HCT116 (cell line): ENCODE results near the gene PAPPA2. TPM values are rescaled to one million over a fixed set of nuclear protein-coding genes. Genes with fewer than 3 reads are reported as not detected.

Experiments
- ATAC-seq: fragments of 200-7000 bp; cut with Tn5 transposase; 2 replicates; pipeline ENCODE4 v1.9.1; 2020; ENCODE audit warnings: mild to moderate bottlenecking, moderate library complexity
- BruUV-seq: library from RNA; stranded (reverse); fragments of 400-500 nt; replicated peaks from 2 replicates; lab custom pipeline; 2021; lab: Mats Ljungman, UMichigan
- CTCF ChIA-PET: fragments of 300-600 bp; sonication (Branson Sonifier 250); formaldehyde crosslinking; loops from one replicate; lab custom pipeline; 2021; ENCODE audit warnings: antibody characterized with exemption; lab: Charles Lee
- POLR2A ChIA-PET: fragments of 300-600, 350-600 bp; sonication (Branson Sonifier 250); formaldehyde crosslinking; loops from one replicate; lab custom pipeline; 2021; ENCODE audit warnings: antibody characterized with exemption; lab: Charles Lee
- RAD21 ChIA-PET, 2 experiments: fragments of 300-600 bp; sonication (Branson Sonifier 250); formaldehyde crosslinking; loops; one replicate each; lab custom pipeline; 2023; ENCODE audit warnings: low total read pairs in 2 of 2; ENCODE audit not compliant: uncharacterized antibody in 2 of 2, unreplicated experiment in 2 of 2, low non-redundant PET in 1 of 2; lab: Charles Lee
- DNase-seq: peaks from one replicate; pipeline ENCODE4 v3.0.0-alpha.2; 2010; ENCODE audit warnings: low read depth, low spot score
- H2AFZ ChIP-seq: fragments of 200-600 bp; shearing (Covaris generic), sonication (generic); 2 replicates; pipeline ENCODE4 v1.6.1; 2017; ENCODE audit warnings: low read depth, mixed run types, mixed read lengths, antibody characterized with exemption, low read length; ENCODE audit not compliant: poor library complexity, severe bottlenecking
- H3K27ac ChIP-seq: 2 replicates; pipeline ENCODE4 v1.5.1; 2012; ENCODE audit warnings: low read depth, low read length
- H3K27me3 ChIP-seq: fragments of 200-600 bp; sonication (generic); 2 replicates; pipeline ENCODE4 v1.6.1; 2016; ENCODE audit warnings: mixed run types, low read length, mixed read lengths; ENCODE audit not compliant: insufficient read depth
- H3K36me3 ChIP-seq, 2 experiments: fragments of 200-500 bp in 1 of 2; fragments of 200-600 bp in 1 of 2; sonication (Bioruptor generic) in 1 of 2; sonication (generic) in 1 of 2; 2 replicates each; pipeline versions ENCODE4 v1.5.1 to v1.6.1; 2014 to 2016; ENCODE audit warnings: low read length in 2 of 2, inconsistent platforms in 1 of 2, mixed read lengths in 1 of 2, mixed run types in 1 of 2; ENCODE audit not compliant: insufficient read depth in 2 of 2, control insufficient read depth in 1 of 2
- H3K4me1 ChIP-seq, 2 experiments: fragments of 200-600 bp in 1 of 2; sonication (generic) in 1 of 2; 2 replicates each; pipeline versions ENCODE4 v1.5.1 to v1.6.1; 2012 to 2017; ENCODE audit warnings: low read length in 2 of 2, inconsistent platforms in 1 of 2, mild to moderate bottlenecking in 1 of 2, mixed read lengths in 1 of 2, mixed run types in 1 of 2, moderate library complexity in 1 of 2; ENCODE audit not compliant: insufficient read depth in 2 of 2, control insufficient read depth in 1 of 2
- H3K4me2 ChIP-seq: fragments of 200-600 bp; sonication (generic); 2 replicates; pipeline ENCODE4 v1.6.1; 2017; ENCODE audit warnings: mixed run types, low read length, mixed read lengths
- H3K4me3 ChIP-seq, 2 experiments: fragments of 200-600 bp in 1 of 2; sonication (generic) in 1 of 2; replicated peaks in 1 of 2; 2 replicates each; pipeline ENCODE4 v1.5.1; 2011 to 2016; ENCODE audit warnings: low read length in 2 of 2, control low read depth in 1 of 2, low read depth in 1 of 2, mild to moderate bottlenecking in 1 of 2, mixed read lengths in 1 of 2, mixed run types in 1 of 2
- H3K79me2 ChIP-seq: fragments of 200-600 bp; sonication (generic); 2 replicates; pipeline ENCODE4 v1.6.1; 2017; ENCODE audit warnings: mild to moderate bottlenecking, mixed run types, low read length, moderate library complexity, mixed read lengths; ENCODE audit not compliant: insufficient read depth
- H3K9ac ChIP-seq: fragments of 200-600 bp; sonication (generic); 2 replicates; pipeline ENCODE4 v1.6.1; 2016; ENCODE audit warnings: low read length, mixed read lengths
- H3K9me2 ChIP-seq: fragments of 200-600 bp; sonication (generic), shearing (Covaris generic); 2 replicates; pipeline ENCODE4 v1.6.1; 2017; ENCODE audit warnings: mixed run types, mild to moderate bottlenecking, moderate library complexity; ENCODE audit not compliant: insufficient read depth
- H3K9me3 ChIP-seq, 2 experiments: fragments of 200-500 bp in 1 of 2; fragments of 200-600 bp in 1 of 2; sonication (Bioruptor generic) in 1 of 2; sonication (generic) in 1 of 2; 2 replicates each; pipeline ENCODE4 v1.6.1; 2014 to 2017; ENCODE audit warnings: low read length in 2 of 2, mixed read lengths in 2 of 2, inconsistent platforms in 1 of 2, low read depth in 1 of 2, mild to moderate bottlenecking in 1 of 2, mixed run types in 1 of 2, moderate library complexity in 1 of 2; ENCODE audit not compliant: control insufficient read depth in 1 of 2, insufficient read depth in 1 of 2
- H4K20me1 ChIP-seq: fragments of 200-600 bp; sonication (generic), shearing (Covaris generic); 2 replicates; pipeline ENCODE4 v1.6.1; 2017; ENCODE audit warnings: mixed run types, mild to moderate bottlenecking, moderate library complexity; ENCODE audit not compliant: insufficient read depth
- intact Hi-C: fragments of 100-400 bp; cut with micrococcal nuclease; formaldehyde crosslinking; loops from 2 replicates; pipeline ENCODE4 v1.10.0; 2022
- total RNA-seq: library from RNA; stranded (reverse); gene quantifications from one replicate; pipeline ENCODE4 v1.2.1, GENCODE V29; 2021; ENCODE audit not compliant: unreplicated experiment
- TF ChIP-seq, protein P1 (sequence below), 3 experiments: fragments of 200-600 bp in 1 of 3; sonication (generic) in 1 of 3; IDR thresholded peaks in 2 of 3; conservative IDR thresholded peaks in 1 of 3; 2 replicates each; pipeline ENCODE4 v1.5.1; 2012 to 2017; ENCODE audit warnings: low read depth in 2 of 3, low read length in 2 of 3, antibody characterized with exemption in 1 of 3, borderline replicate concordance in 1 of 3, control low read depth in 1 of 3, mild to moderate bottlenecking in 1 of 3, mixed read lengths in 1 of 3, mixed run types in 1 of 3, moderate library complexity in 1 of 3; ENCODE audit not compliant: insufficient read depth in 1 of 3
- TF ChIP-seq, protein P2 (sequence below): IDR thresholded peaks from 2 replicates; pipeline ENCODE4 v1.6.1; 2012

Gene PAPPA2
- total RNA-seq, 1 experiment from 2014 or later, result not detected

- POLR2A ChIA-PET, result no interaction called here
- H3K9ac ChIP-seq, result no peak overlapping the region
- ATAC-seq (no peak), DNase-seq (no peak)
- no peak overlapping the region for H3K4me3 ChIP-seq
- H4K20me1 ChIP-seq, result no peaks in the 10 kb centered on the region
- H2AFZ ChIP-seq, result no peak overlapping the region
- no peaks in the 10 kb centered on the region for H3K79me2 ChIP-seq
- H3K27ac ChIP-seq, result no peak overlapping the region
- no peaks in the 10 kb centered on the region for H3K4me1 ChIP-seq
- no peaks in the 10 kb centered on the region for H3K9me3 ChIP-seq
- TF ChIP-seq, protein P1, sequence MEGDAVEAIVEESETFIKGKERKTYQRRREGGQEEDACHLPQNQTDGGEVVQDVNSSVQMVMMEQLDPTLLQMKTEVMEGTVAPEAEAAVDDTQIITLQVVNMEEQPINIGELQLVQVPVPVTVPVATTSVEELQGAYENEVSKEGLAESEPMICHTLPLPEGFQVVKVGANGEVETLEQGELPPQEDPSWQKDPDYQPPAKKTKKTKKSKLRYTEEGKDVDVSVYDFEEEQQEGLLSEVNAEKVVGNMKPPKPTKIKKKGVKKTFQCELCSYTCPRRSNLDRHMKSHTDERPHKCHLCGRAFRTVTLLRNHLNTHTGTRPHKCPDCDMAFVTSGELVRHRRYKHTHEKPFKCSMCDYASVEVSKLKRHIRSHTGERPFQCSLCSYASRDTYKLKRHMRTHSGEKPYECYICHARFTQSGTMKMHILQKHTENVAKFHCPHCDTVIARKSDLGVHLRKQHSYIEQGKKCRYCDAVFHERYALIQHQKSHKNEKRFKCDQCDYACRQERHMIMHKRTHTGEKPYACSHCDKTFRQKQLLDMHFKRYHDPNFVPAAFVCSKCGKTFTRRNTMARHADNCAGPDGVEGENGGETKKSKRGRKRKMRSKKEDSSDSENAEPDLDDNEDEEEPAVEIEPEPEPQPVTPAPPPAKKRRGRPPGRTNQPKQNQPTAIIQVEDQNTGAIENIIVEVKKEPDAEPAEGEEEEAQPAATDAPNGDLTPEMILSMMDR (IDR thresholded peaks at IDR 0.05 in 2 of 3, conservative IDR thresholded peaks at IDR 0.05 in 1 of 3; ENCODE audit: borderline replicate concordance in 1 of 3, insufficient read depth in 1 of 3, low read depth in 2 of 3, low read length in 2 of 3), result peak in 2 of 3 experiments; percentile 17 to 20; a peak in 1 of 6 replicates
- TF ChIP-seq, protein P2, sequence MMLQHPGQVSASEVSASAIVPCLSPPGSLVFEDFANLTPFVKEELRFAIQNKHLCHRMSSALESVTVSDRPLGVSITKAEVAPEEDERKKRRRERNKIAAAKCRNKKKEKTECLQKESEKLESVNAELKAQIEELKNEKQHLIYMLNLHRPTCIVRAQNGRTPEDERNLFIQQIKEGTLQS, result no peak
- CTCF ChIA-PET, result no interaction called here
- no peak overlapping the region for H3K4me2 ChIP-seq
- peaks cover 19% of the 10 kb centered on the region for H3K27me3 ChIP-seq
- H3K36me3 ChIP-seq, result no peaks in the 10 kb centered on the region
- RAD21 ChIA-PET, result interaction anchor here in 1 of 2 experiments (0.6 kb wide), 1 partner anchor 14 kb away, joined by 3 read pairs; no protein-coding TSS in a partner anchor
- H3K9me2 ChIP-seq, result no peaks in the 10 kb centered on the region
- BruUV-seq, result no TSS peak
- intact Hi-C loops, result no loop called here
Measured at GRCh38 chr1:176878750-176879536, 416.0 kb downstream of the PAPPA2 start.
